Breast epithelium (tissue), 3 donors: Measurements from ENCODE around the gene PNPO.

Source experiments
- POLR2A ChIP-seq: fragments of 450-650 bp; IDR thresholded peaks from one replicate; pipeline ENCODE4 v1.6.1; 2016; ENCODE audit warnings: antibody characterized with exemption, mild to moderate bottlenecking, moderate library complexity
- POLR2AphosphoS5 ChIP-seq, 3 donors: sonication (generic); formaldehyde crosslinking; IDR thresholded peaks; one replicate each; pipeline ENCODE4 v1.6.1; 2017; ENCODE audit warnings: antibody characterized with exemption in 3 of 3
- TF ChIP-seq, protein P1 (sequence below), 3 donors: fragments of 450-650 bp; IDR thresholded peaks; one replicate each; pipeline ENCODE4 v1.5.1; 2016 to 2017; ENCODE audit warnings: antibody characterized with exemption in 3 of 3, mild to moderate bottlenecking in 3 of 3, moderate library complexity in 3 of 3

DNA sequence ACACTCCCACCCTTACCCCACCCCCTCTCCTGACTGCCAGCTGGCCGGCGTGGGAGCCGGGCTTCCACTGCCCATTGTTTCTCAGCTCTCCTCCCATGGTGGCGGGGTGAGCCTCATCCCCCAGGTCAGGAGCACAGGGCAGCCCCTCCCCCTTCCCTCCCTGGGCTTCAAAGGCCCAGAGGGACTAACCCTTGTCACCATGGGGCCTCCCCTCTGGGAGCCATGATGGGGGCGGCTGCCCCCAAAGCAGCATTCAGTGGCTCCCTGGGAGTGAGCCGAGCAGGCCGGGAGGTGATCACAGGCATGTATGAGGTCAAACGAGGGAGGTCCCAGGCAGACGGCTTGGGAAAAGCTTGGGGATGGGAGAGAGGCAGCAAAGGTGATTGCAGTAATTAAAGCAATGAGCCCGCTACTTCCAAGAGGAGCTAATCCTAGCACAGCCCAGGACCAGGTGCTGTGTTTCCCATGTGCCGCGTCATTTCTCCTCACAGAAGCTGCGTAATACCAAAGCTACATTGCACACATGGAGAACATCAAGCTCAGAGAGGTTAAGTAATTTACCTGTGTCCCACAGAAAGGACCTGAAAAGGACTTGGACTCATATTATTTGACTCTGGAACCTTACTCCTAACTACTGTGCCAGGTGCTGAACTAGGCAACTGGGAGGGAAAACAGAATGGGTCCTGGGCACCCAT lies 54.0 kb downstream of the PNPO start:
- TF ChIP-seq POLR2A: no peak
- TF ChIP-seq, protein P1, sequence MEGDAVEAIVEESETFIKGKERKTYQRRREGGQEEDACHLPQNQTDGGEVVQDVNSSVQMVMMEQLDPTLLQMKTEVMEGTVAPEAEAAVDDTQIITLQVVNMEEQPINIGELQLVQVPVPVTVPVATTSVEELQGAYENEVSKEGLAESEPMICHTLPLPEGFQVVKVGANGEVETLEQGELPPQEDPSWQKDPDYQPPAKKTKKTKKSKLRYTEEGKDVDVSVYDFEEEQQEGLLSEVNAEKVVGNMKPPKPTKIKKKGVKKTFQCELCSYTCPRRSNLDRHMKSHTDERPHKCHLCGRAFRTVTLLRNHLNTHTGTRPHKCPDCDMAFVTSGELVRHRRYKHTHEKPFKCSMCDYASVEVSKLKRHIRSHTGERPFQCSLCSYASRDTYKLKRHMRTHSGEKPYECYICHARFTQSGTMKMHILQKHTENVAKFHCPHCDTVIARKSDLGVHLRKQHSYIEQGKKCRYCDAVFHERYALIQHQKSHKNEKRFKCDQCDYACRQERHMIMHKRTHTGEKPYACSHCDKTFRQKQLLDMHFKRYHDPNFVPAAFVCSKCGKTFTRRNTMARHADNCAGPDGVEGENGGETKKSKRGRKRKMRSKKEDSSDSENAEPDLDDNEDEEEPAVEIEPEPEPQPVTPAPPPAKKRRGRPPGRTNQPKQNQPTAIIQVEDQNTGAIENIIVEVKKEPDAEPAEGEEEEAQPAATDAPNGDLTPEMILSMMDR (IDR thresholded peaks at IDR 0.05): no peak
- TF ChIP-seq POLR2AphosphoS5 (IDR thresholded peaks at IDR 0.05): no peak
